ENCODE data around the gene CNEP1R1. TPM values are rescaled to one million over a fixed set of nuclear protein-coding genes. Genes with fewer than 3 reads are reported as not detected.

The CNEP1R1 gene
- total RNA-seq, 1 experiment from 2014 or later: 18.5 TPM

DNA sequence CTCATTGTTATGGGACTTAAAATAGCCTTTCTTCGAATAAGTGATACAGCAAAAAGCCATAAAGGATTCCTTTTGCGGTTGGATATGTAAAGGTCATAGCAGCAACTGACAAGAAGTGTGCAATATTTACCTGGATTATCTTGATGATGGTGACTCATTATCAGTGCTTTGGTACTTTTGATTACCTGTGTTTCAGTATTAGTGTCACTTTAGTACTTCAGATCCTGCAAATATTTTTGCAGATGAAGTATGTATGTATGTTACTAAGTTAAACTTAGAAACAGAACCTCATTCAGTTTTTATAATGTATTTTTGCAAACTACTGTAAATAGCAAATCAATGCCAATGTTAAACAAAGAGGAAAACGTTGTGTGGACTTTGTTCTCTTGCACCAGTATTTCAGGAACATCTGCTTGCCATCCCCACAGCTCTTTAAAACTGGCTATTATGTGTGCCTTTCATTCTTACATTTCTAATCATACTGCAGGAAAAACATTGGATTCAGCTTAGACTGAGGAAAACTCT, 10.5 kb downstream of the CNEP1R1 start:
- Histone ChIP-seq H2BK20ac (ENCODE audit: low read depth, low read length, poor library complexity, severe bottlenecking) (no peak overlapping the region), H4K8ac (replicated peaks; ENCODE audit: insufficient read length, low read depth, low read length) (no peak overlapping the region), H3K4ac (ENCODE audit: low read depth, low read length) (no peak overlapping the region), H3K18ac (ENCODE audit: insufficient read length, low read depth, low read length) (no peak overlapping the region), H2AFZ (ENCODE audit: low read length) (no peak overlapping the region), H4K20me1 (ENCODE audit: control insufficient read depth, insufficient read depth, insufficient read length) (no peaks in the 10 kb centered on the region), H3K4me2 (ENCODE audit: insufficient read depth, insufficient read length, low read length) (no peak overlapping the region), H3K79me1 (ENCODE audit: insufficient read depth, low read depth, low read length, poor library complexity, severe bottlenecking) (no peaks in the 10 kb centered on the region), H3K4me1 (ENCODE audit: insufficient read depth, low read length) (peaks cover 2% of the 10 kb centered on the region; the same call in 1 of the 2 replicates), H4K91ac (ENCODE audit: insufficient read length, low read depth, low read length) (no peak overlapping the region), H3K9ac (ENCODE audit: extremely low read depth, insufficient read length, low read length) (no peak overlapping the region), H3K27ac (ENCODE audit: insufficient read length, low read depth, low read length) (no peak overlapping the region), H3K79me2 (ENCODE audit: insufficient read depth, low read length) (no peaks in the 10 kb centered on the region), H2BK5ac (ENCODE audit: insufficient read length, low read length) (no peak overlapping the region), H4K5ac (ENCODE audit: insufficient read length, low read depth, low read length) (no peak overlapping the region), H3K56ac (ENCODE audit: insufficient read length, low read depth, low read length) (no peak overlapping the region), H2BK15ac (ENCODE audit: low read depth, low read length) (no peak overlapping the region), H3K27me3 (ENCODE audit: insufficient read depth, low read length) (no peaks in the 10 kb centered on the region), H2AK5ac (ENCODE audit: insufficient read length, low read length) (no peak overlapping the region), H3K9me3 (ENCODE audit: control insufficient read depth, low read depth, low read length) (no peaks in the 10 kb centered on the region), H2BK120ac (ENCODE audit: low read depth, low read length, poor library complexity, severe bottlenecking) (no peak overlapping the region), H3K23ac (ENCODE audit: insufficient read length, low read depth, low read length) (no peak overlapping the region), H3T11ph (ENCODE audit: low read length) (no peak overlapping the region), H3K14ac (ENCODE audit: insufficient read depth, low read length) (no peak overlapping the region), H2BK12ac (ENCODE audit: insufficient read length, low read depth, low read length) (no peak overlapping the region), H3K23me2 (ENCODE audit: insufficient read length, low read depth, low read length, poor library complexity, severe bottlenecking) (no peaks in the 10 kb centered on the region)
- WGBS (ENCODE audit: extremely low coverage, insufficient read length, low lambda C conversion rate): no CpG with 5 or more reads among the region's 3 CpGs
- no peak for TF ChIP-seq CTCF (conservative IDR thresholded peaks at IDR 0.05)
- Mint-ChIP-seq H3K36me3 (ENCODE audit: insufficient read depth in 1 of 3, low read depth in 3 of 3) (peaks cover 9 to 52% (median 18%) of the 10 kb centered on the region in 3 experiments; a peak in 6 of 7 replicates), H3K4me1 (peaks cover 4 to 5% of the 10 kb centered on the region in 2 experiments), H3K27ac (no peak overlapping the region), H3K9me3 (no peaks in the 10 kb centered on the region), H3K27me3 (ENCODE audit: low read depth) (no peaks in the 10 kb centered on the region), H3K4me3 (no peak overlapping the region)
- DNase-seq: no peak

All from H9 (cell line).